B cell (primary cell): ENCODE measurements around the gene DDX56.

Experiments
- CTCF ChIP-seq: fragments of 200-600 bp; IDR thresholded peaks from one replicate; pipeline ENCODE4 v1.8.0; 2022; ENCODE audit warnings: antibody characterized with exemption, mild to moderate bottlenecking
- EZH2 ChIP-seq: IDR thresholded peaks from 2 replicates; pipeline ENCODE4 v1.6.1; 2012; ENCODE audit warnings: borderline replicate concordance, low read depth, mild to moderate bottlenecking, moderate library complexity, low read length; ENCODE audit not compliant: insufficient read depth, poor library complexity, severe bottlenecking

- TF ChIP-seq CTCF (no peak), EZH2 (no peak)
Measured at GRCh38 chr7:44569959-44570358, 3.7 kb downstream of the DDX56 start.
